Uterus (tissue), 2 donors: ENCODE data around the gene COL18A1.

Source experiments
- CTCF ChIP-seq, 4 experiments: fragments of 200-600 bp in 2 of 4; fragments of 450-650 bp in 2 of 4; sonication (generic) in 2 of 4; IDR thresholded peaks; one replicate each; pipeline ENCODE4 v1.5.1; 2016 to 2019; ENCODE audit warnings: antibody characterized with exemption in 4 of 4, mild to moderate bottlenecking in 2 of 4, moderate library complexity in 1 of 4
- POLR2A ChIP-seq, 2 donors: fragments of 450-650 bp; IDR thresholded peaks; one replicate each; pipeline ENCODE4 v1.6.1; 2016; ENCODE audit warnings: antibody characterized with exemption in 2 of 2, mild to moderate bottlenecking in 1 of 2, moderate library complexity in 1 of 2

- TF ChIP-seq POLR2A (IDR thresholded peaks at IDR 0.05) (no peak), CTCF (IDR thresholded peaks at IDR 0.05) (no peak)
Measured at GRCh38 chr21:45545236-45545570, 140.2 kb downstream of the COL18A1 start.
